ENCODE measurements around the gene TBC1D22B.
A peak's percentile ranks its signal among the peaks of the same experiment; 100 is the strongest.
"Not testable (repeated sequence)": the region's sequence is repeated elsewhere in the genome, so short reads cannot be mapped to it uniquely, and the experiment has no call there.

The TBC1D22B gene

GRCh38 chr6:37269105-37269504 lies 11.5 kb downstream of the TBC1D22B start:
- no peak for DNase-seq (ENCODE audit: low spot score)

- no peak for DNase-seq (ENCODE audit: low spot score)
These were observed 15.4 kb downstream of the TBC1D22B start for GRCh38 chr6:37272834-37273566.

- no peak for DNase-seq (ENCODE audit: low spot score)
These were observed 16.1 kb downstream of the TBC1D22B start for GRCh38 chr6:37273690-37274089.

- DNase-seq (ENCODE audit: low spot score), result no peak
These were observed 17.8 kb downstream of the TBC1D22B start for GRCh38 chr6:37275350-37275749.

- no peak for DNase-seq (ENCODE audit: low spot score)
These were observed 19.4 kb downstream of the TBC1D22B start for GRCh38 chr6:37277001-37277409.

GRCh38 chr6:37279366-37280134 lies 22.0 kb downstream of the TBC1D22B start:
- peak; percentile 66 for DNase-seq (ENCODE audit: low spot score)

- no peak for DNase-seq (ENCODE audit: low spot score)
These were observed 22.8 kb downstream of the TBC1D22B start for GRCh38 chr6:37280162-37280887.

- no peak for DNase-seq (ENCODE audit: low spot score)
These were observed 24.8 kb downstream of the TBC1D22B start for GRCh38 chr6:37282371-37282770.

- peak; percentile 13 for DNase-seq (ENCODE audit: low spot score)
These were observed 25.7 kb downstream of the TBC1D22B start for GRCh38 chr6:37283268-37283667.

- peak; percentile 44 for DNase-seq (ENCODE audit: low spot score)
These were observed 26.1 kb downstream of the TBC1D22B start for GRCh38 chr6:37283671-37284151.

- DNase-seq (ENCODE audit: low spot score), result no peak
These were observed 27.2 kb downstream of the TBC1D22B start for GRCh38 chr6:37284781-37285180.

GRCh38 chr6:37285861-37286311 lies 28.3 kb downstream of the TBC1D22B start:
- DNase-seq (ENCODE audit: low spot score), result no peak

GRCh38 chr6:37287519-37288157 lies 30.1 kb downstream of the TBC1D22B start:
- DNase-seq (ENCODE audit: low spot score), result no peak

GRCh38 chr6:37288247-37288646 lies 30.7 kb downstream of the TBC1D22B start:
- no peak for DNase-seq (ENCODE audit: low spot score)

- no peak for DNase-seq (ENCODE audit: low spot score)
These were observed 32.4 kb downstream of the TBC1D22B start for GRCh38 chr6:37289931-37290330.

GRCh38 chr6:37293426-37293825 lies 35.9 kb downstream of the TBC1D22B start:
- DNase-seq (ENCODE audit: low spot score), result no peak

GRCh38 chr6:37297637-37298036 lies 40.1 kb downstream of the TBC1D22B start:
- not testable (repeated sequence) for DNase-seq (ENCODE audit: low spot score)

GRCh38 chr6:37298958-37299357 lies 41.4 kb downstream of the TBC1D22B start:
- no peak for DNase-seq (ENCODE audit: low spot score)

- DNase-seq (ENCODE audit: low spot score), result no peak
These were observed 42.4 kb downstream of the TBC1D22B start for GRCh38 chr6:37299990-37300389.

- DNase-seq (ENCODE audit: low spot score), result no peak
These were observed 44.6 kb downstream of the TBC1D22B start for GRCh38 chr6:37302086-37302686.

- DNase-seq (ENCODE audit: low spot score), result no peak
These were observed 45.6 kb downstream of the TBC1D22B start for GRCh38 chr6:37303091-37303660.
